HepG2 (cell line): ENCODE results near the gene C14orf132. TPM values are rescaled to one million over a fixed set of nuclear protein-coding genes. Genes with fewer than 3 reads are reported as not detected.

Experiments
- ELF4 ChIP-seq: sonication (generic); formaldehyde crosslinking; IDR thresholded peaks from 2 replicates; pipeline ENCODE4 v1.5.0; 2020; ENCODE audit warnings: missing genetic modification reagents, mild to moderate bottlenecking, moderate library complexity, borderline replicate concordance
- HOXD1 ChIP-seq: sonication (generic); formaldehyde crosslinking; IDR thresholded peaks from 2 replicates; pipeline ENCODE4 v1.5.0; 2020; ENCODE audit warnings: missing genetic modification reagents
- NCOA2 ChIP-seq: sonication (generic); formaldehyde crosslinking; IDR thresholded peaks from 2 replicates; pipeline ENCODE4 v1.8.0; 2022; ENCODE audit warnings: inconsistent platforms
- POLR2A ChIP-seq, 2 experiments: IDR thresholded peaks; 2 replicates each; pipeline ENCODE4 v1.6.1; 2011; ENCODE audit warnings: low read depth in 2 of 2, low read length in 2 of 2, mild to moderate bottlenecking in 1 of 2, moderate library complexity in 1 of 2; ENCODE audit not compliant: insufficient read depth in 1 of 2
- RXRA ChIP-seq: sonication (generic); formaldehyde crosslinking; IDR thresholded peaks from 2 replicates; pipeline ENCODE4 v1.5.1; 2020; ENCODE audit warnings: missing genetic modification reagents
- THYN1 ChIP-seq: sonication (generic); formaldehyde crosslinking; IDR thresholded peaks from 2 replicates; pipeline ENCODE4 v1.8.1; 2023; ENCODE audit warnings: low read depth, mild to moderate bottlenecking, moderate library complexity, missing genetic modification reagents, borderline replicate concordance
- ZFP36 ChIP-seq: fragments of 150-350 bp; IDR thresholded peaks from 2 replicates; pipeline ENCODE4 v1.6.1; 2018; ENCODE audit warnings: borderline replicate concordance, low read length, low read depth; ENCODE audit not compliant: partially characterized antibody
- ZNF34 ChIP-seq: sonication (generic); formaldehyde crosslinking; IDR thresholded peaks from 2 replicates; pipeline ENCODE4 v1.4.0; 2020; ENCODE audit warnings: mild to moderate bottlenecking, missing genetic modification reagents, borderline replicate concordance
- ZNF552 ChIP-seq: sonication (generic); formaldehyde crosslinking; IDR thresholded peaks from 2 replicates; pipeline ENCODE4 v1.9.0; 2022; ENCODE audit warnings: missing genetic modification reagents, mild to moderate bottlenecking, borderline replicate concordance
- ZNF746 ChIP-seq: sonication (generic); formaldehyde crosslinking; IDR thresholded peaks from 2 replicates; pipeline ENCODE4 v1.8.0; 2022; ENCODE audit warnings: mild to moderate bottlenecking, missing genetic modification reagents
- polyA plus RNA-seq, 8 experiments: library from polyadenylated mRNA; depleted of rRNA in 3 of 8; stranded (reverse) in 7 of 8; unstranded in 1 of 8; fragments of >200 nt; fragmentation: Illumina TruSeq in 4 of 8; extraction: Trizol in 4 of 8; gene quantifications; 2 replicates each; pipeline versions ENCODE4 v1.2.1 to v1.2.3, GENCODE V29; 2011 to 2016; ENCODE audit warnings: low read depth in 4 of 8, missing spikeins in 1 of 8, mixed read lengths in 1 of 8; ENCODE audit not compliant: insufficient read depth in 1 of 8
- total RNA-seq, 5 experiments: library from RNA; depleted of rRNA; stranded (reverse); fragments of >200 nt; fragmentation: Illumina TruSeq; extraction: Trizol; gene quantifications; 2 replicates each; pipeline ENCODE4 v1.2.3, GENCODE V29; 2016; ENCODE audit warnings: low read depth in 1 of 5
- TF ChIP-seq, protein P1 (sequence below): sonication (generic); formaldehyde crosslinking; IDR thresholded peaks from 2 replicates; pipeline ENCODE4 v1.4.0; 2020; ENCODE audit warnings: low read depth, missing genetic modification reagents
- TF ChIP-seq, protein P2 (sequence below): fragments of 450-650 bp; IDR thresholded peaks from 2 replicates; pipeline ENCODE4 v1.6.1; 2016

The C14orf132 gene
- total and polyA plus RNA-seq, 2 of the 13 experiments (the other 11 are each of a cell fraction or from before 2014, with no cell fraction given), result 0.13 to 0.15 TPM

DNA sequence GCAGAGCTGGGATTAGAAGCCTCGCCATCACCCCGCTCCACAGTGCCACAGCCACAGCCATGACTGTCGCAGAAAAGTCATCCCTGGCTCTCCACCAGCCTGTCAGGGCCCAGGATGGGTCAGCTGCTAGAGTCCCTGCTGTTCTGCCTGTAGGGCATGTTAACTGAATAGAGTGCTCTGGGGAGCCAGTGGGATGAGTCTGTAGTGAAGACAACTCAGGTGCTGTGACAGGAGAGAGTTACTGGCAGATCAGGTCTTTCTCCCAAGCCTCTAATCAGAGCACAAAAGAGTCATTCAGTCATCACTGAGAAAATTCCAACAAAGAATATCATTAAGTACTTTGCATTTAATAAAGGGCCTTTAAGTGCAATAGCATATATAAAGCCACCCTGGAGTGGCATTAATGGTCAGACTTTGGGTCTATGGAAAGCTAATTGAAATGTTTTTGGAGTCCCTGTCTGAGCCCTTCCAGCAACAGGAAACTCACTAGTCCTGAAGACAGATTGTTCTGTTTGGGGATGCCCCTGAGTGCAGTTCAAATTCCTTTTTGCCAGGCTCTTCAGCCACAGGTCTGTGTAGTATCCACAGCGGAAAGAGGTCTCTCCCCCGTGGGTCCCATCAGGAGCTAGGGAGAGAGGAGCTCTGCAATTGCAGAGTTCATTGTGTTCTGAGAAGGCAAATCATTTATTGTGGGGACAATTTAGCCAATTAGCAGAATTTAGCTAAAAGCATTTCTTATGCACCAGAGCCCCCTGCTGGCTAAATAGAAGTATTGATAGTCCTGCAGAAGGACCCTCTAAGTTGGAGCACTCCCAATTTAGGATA lies 45.2 kb upstream of the C14orf132 start (continued):
- TF ChIP-seq, protein P1, sequence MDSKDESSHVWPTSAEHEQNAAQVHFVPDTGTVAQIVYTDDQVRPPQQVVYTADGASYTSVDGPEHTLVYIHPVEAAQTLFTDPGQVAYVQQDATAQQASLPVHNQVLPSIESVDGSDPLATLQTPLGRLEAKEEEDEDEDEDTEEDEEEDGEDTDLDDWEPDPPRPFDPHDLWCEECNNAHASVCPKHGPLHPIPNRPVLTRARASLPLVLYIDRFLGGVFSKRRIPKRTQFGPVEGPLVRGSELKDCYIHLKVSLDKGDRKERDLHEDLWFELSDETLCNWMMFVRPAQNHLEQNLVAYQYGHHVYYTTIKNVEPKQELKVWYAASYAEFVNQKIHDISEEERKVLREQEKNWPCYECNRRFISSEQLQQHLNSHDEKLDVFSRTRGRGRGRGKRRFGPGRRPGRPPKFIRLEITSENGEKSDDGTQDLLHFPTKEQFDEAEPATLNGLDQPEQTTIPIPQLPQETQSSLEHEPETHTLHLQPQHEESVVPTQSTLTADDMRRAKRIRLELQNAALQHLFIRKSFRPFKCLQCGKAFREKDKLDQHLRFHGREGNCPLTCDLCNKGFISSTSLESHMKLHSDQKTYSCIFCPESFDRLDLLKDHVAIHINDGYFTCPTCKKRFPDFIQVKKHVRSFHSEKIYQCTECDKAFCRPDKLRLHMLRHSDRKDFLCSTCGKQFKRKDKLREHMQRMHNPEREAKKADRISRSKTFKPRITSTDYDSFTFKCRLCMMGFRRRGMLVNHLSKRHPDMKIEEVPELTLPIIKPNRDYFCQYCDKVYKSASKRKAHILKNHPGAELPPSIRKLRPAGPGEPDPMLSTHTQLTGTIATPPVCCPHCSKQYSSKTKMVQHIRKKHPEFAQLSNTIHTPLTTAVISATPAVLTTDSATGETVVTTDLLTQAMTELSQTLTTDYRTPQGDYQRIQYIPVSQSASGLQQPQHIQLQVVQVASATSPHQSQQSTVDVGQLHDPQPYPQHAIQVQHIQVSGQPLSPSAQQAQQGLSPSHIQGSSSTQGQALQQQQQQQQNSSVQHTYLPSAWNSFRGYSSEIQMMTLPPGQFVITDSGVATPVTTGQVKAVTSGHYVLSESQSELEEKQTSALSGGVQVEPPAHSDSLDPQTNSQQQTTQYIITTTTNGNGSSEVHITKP (CRISPR knock-in tag), result no peak
- no peak for TF ChIP-seq ZNF746 (CRISPR knock-in tag)
- no peak for TF ChIP-seq ZNF34 (CRISPR knock-in tag)
- no peak for TF ChIP-seq RXRA
- TF ChIP-seq, protein P2, sequence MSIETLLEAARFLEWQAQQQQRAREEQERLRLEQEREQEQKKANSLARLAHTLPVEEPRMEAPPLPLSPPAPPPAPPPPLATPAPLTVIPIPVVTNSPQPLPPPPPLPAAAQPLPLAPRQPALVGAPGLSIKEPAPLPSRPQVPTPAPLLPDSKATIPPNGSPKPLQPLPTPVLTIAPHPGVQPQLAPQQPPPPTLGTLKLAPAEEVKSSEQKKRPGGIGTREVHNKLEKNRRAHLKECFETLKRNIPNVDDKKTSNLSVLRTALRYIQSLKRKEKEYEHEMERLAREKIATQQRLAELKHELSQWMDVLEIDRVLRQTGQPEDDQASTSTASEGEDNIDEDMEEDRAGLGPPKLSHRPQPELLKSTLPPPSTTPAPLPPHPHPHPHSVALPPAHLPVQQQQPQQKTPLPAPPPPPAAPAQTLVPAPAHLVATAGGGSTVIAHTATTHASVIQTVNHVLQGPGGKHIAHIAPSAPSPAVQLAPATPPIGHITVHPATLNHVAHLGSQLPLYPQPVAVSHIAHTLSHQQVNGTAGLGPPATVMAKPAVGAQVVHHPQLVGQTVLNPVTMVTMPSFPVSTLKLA, result no peak
- no peak for TF ChIP-seq ELF4 (CRISPR knock-in tag)
- no peak for TF ChIP-seq ZFP36
- TF ChIP-seq HOXD1 (CRISPR knock-in tag), result no peak
- no peak for TF ChIP-seq POLR2A (IDR thresholded peaks at IDR 0.05; ENCODE audit: insufficient read depth in 1 of 2, low read depth in 2 of 2, low read length in 2 of 2)
- no peak for TF ChIP-seq NCOA2 (CRISPR knock-in tag)
- TF ChIP-seq THYN1 (CRISPR knock-in tag), result no peak
- TF ChIP-seq ZNF552 (CRISPR knock-in tag), result no peak
